Heart left ventricle (tissue), 13 donors: ENCODE measurements around the gene SPRR2E.
"Not testable (repeated sequence)": the region's sequence is repeated elsewhere in the genome, so short reads cannot be mapped to it uniquely, and the experiment has no call there.

ENCODE experiments used
- CTCF ChIP-seq, 12 donors: fragments of 200-600 bp; sonication (generic) in 4 of 12; IDR thresholded peaks; one replicate each; pipeline versions ENCODE4 v1.5.0 to v1.8.0; 2018 to 2022; ENCODE audit warnings: antibody characterized with exemption in 12 of 12, mild to moderate bottlenecking in 5 of 12
- POLR2A ChIP-seq, 2 donors: fragments of 450-650 bp; IDR thresholded peaks; one replicate each; pipeline ENCODE4 v1.6.1; 2017; ENCODE audit warnings: antibody characterized with exemption in 2 of 2, mild to moderate bottlenecking in 2 of 2, moderate library complexity in 2 of 2
- donor health status: ischemic (EF 13 %, LVEDD 7.1; RV severe dilation, severe dysfunction).
- donor health status: DM: no; HTN: yes; CAD: no.
- donor health status: DM: no; HTN: no; CAD: no.
- donor health status: ischemic (EF 25% LVEDD 6.9; RV normal size, moderate dysfunction).
- donor health status: ischemic (EF 25% LVEDD 5.7; RV mildly dilated, moderate dysfunction).
- donor health status: ischemic (EF 35%, LVEDD 5.7; RV mildly dilated, moderate dysfunction).
- donor health status: nonischemic (EF 11% LVEDD 7.7; RV severe dilation, severe dysfunction).
- donor health status: DM: yes; HTN: yes; CAD: no.
- donor health status: PGD.
- donor health status: ischemic (EF 29% LVEDD 5.4; RV normal size, mild dysfunction).
- donor health status: nonischemic (EF 23%, LVEDD 6.1; RV moderate dilation, normal function).

- not testable (repeated sequence) for TF ChIP-seq CTCF, POLR2A (IDR thresholded peaks at IDR 0.05)
Measured at GRCh38 chr1:153123793-153124192, 29.5 kb upstream of the SPRR2E start.
